Dendritic cell treated with granulocyte-macrophage colony-stimulating factor and Interleukin-4, amounts not matched to agents 40 ng/mL and 50 ng/mL, for 4 days (primary cell): ENCODE measurements around the gene CPEB2.

ENCODE experiments used
- H3K27ac Mint-ChIP-seq: one replicate; pipeline ENCODE4 v1.8.0; 2022; ENCODE audit warnings: mild to moderate bottlenecking, mixed read lengths
- H3K27me3 Mint-ChIP-seq: one replicate; pipeline ENCODE4 v1.8.0; 2022; ENCODE audit warnings: mild to moderate bottlenecking, mixed read lengths
- H3K36me3 Mint-ChIP-seq: one replicate; pipeline ENCODE4 v1.8.0; 2022; ENCODE audit warnings: low read depth, mixed read lengths
- H3K4me1 Mint-ChIP-seq: one replicate; pipeline ENCODE4 v1.8.0; 2022; ENCODE audit warnings: low read depth, mixed read lengths
- H3K4me3 Mint-ChIP-seq: one replicate; pipeline ENCODE4 v1.8.0; 2022; ENCODE audit warnings: mild to moderate bottlenecking, moderate library complexity, mixed read lengths
- H3K9me3 Mint-ChIP-seq: one replicate; pipeline ENCODE4 v1.8.0; 2022; ENCODE audit warnings: mixed read lengths
- intact Hi-C: fragments of 100-400 bp; cut with micrococcal nuclease; formaldehyde crosslinking; loops from one replicate; pipeline ENCODE4 v1.15.0; 2022

Gene CPEB2

GRCh38 chr4:15088394-15089035 lies 86.2 kb downstream of the CPEB2 start:
- Mint-ChIP-seq H3K4me1 (no peaks in the 10 kb centered on the region), H3K36me3 (no peaks in the 10 kb centered on the region), H3K27me3 (peaks cover 3% of the 10 kb centered on the region), H3K27ac (no peak overlapping the region), H3K9me3 (no peaks in the 10 kb centered on the region), H3K4me3 (no peak overlapping the region)
- intact Hi-C loops, result no loop called here

- intact Hi-C loops, result no loop called here
- H3K27ac Mint-ChIP-seq, result no peak overlapping the region
- H3K36me3 Mint-ChIP-seq, result no peaks in the 10 kb centered on the region
- no peaks in the 10 kb centered on the region for H3K4me1 Mint-ChIP-seq
- no peak overlapping the region for H3K4me3 Mint-ChIP-seq
- no peaks in the 10 kb centered on the region for H3K9me3 Mint-ChIP-seq
- H3K27me3 Mint-ChIP-seq, result peaks cover 3% of the 10 kb centered on the region
Observed at GRCh38 chr4:15089979-15090378, 87.7 kb downstream of the CPEB2 start.

- H3K4me3 Mint-ChIP-seq, result no peak overlapping the region
- H3K36me3 Mint-ChIP-seq, result no peaks in the 10 kb centered on the region
- intact Hi-C loops, result no loop called here
- H3K4me1 Mint-ChIP-seq, result no peaks in the 10 kb centered on the region
- H3K27ac Mint-ChIP-seq, result no peak overlapping the region
- peaks cover 25% of the 10 kb centered on the region for H3K9me3 Mint-ChIP-seq
- H3K27me3 Mint-ChIP-seq, result peaks cover 2% of the 10 kb centered on the region
Observed at GRCh38 chr4:15100380-15100779, 98.1 kb downstream of the CPEB2 start.

- peaks cover 2% of the 10 kb centered on the region for H3K27me3 Mint-ChIP-seq
- H3K9me3 Mint-ChIP-seq, result peaks cover 25% of the 10 kb centered on the region
- intact Hi-C loops, result no loop called here
- no peaks in the 10 kb centered on the region for H3K36me3 Mint-ChIP-seq
- no peak overlapping the region for H3K4me3 Mint-ChIP-seq
- H3K4me1 Mint-ChIP-seq, result no peaks in the 10 kb centered on the region
- H3K27ac Mint-ChIP-seq, result no peak overlapping the region
Observed at GRCh38 chr4:15100994-15101695, 98.9 kb downstream of the CPEB2 start.

GRCh38 chr4:15104825-15105224 lies 102.5 kb downstream of the CPEB2 start:
- no peaks in the 10 kb centered on the region for H3K36me3 Mint-ChIP-seq
- peaks cover 2% of the 10 kb centered on the region for H3K27me3 Mint-ChIP-seq
- no peak overlapping the region for H3K27ac Mint-ChIP-seq
- no peaks in the 10 kb centered on the region for H3K4me1 Mint-ChIP-seq
- peaks cover 12% of the 10 kb centered on the region for H3K9me3 Mint-ChIP-seq
- no peak overlapping the region for H3K4me3 Mint-ChIP-seq
- intact Hi-C loops, result no loop called here

GRCh38 chr4:15106399-15106798 lies 104.1 kb downstream of the CPEB2 start:
- Mint-ChIP-seq H3K4me3 (no peak overlapping the region), H3K9me3 (peaks cover 12% of the 10 kb centered on the region), H3K27me3 (peaks cover 2% of the 10 kb centered on the region), H3K36me3 (no peaks in the 10 kb centered on the region), H3K27ac (no peak overlapping the region), H3K4me1 (no peaks in the 10 kb centered on the region)
- intact Hi-C loops, result no loop called here

GRCh38 chr4:15109600-15109999 lies 107.3 kb downstream of the CPEB2 start:
- Mint-ChIP-seq H3K4me1 (no peaks in the 10 kb centered on the region), H3K27me3 (no peaks in the 10 kb centered on the region), H3K9me3 (no peaks in the 10 kb centered on the region), H3K27ac (no peak overlapping the region), H3K36me3 (no peaks in the 10 kb centered on the region), H3K4me3 (no peak overlapping the region)
- intact Hi-C loops, result no loop called here

GRCh38 chr4:15110120-15110571 lies 107.9 kb downstream of the CPEB2 start:
- Mint-ChIP-seq H3K9me3 (no peaks in the 10 kb centered on the region), H3K27me3 (no peaks in the 10 kb centered on the region), H3K4me1 (no peaks in the 10 kb centered on the region), H3K4me3 (no peak overlapping the region), H3K36me3 (no peaks in the 10 kb centered on the region), H3K27ac (no peak overlapping the region)
- intact Hi-C loops, result no loop called here

GRCh38 chr4:15116509-15117079 lies 114.3 kb downstream of the CPEB2 start:
- no peak overlapping the region for H3K27ac Mint-ChIP-seq
- no peaks in the 10 kb centered on the region for H3K4me1 Mint-ChIP-seq
- intact Hi-C loops, result no loop called here
- H3K9me3 Mint-ChIP-seq, result peaks cover 18% of the 10 kb centered on the region
- H3K4me3 Mint-ChIP-seq, result no peak overlapping the region
- no peaks in the 10 kb centered on the region for H3K27me3 Mint-ChIP-seq
- no peaks in the 10 kb centered on the region for H3K36me3 Mint-ChIP-seq

- intact Hi-C loops, result no loop called here
- H3K27ac Mint-ChIP-seq, result no peak overlapping the region
- peaks cover 24% of the 10 kb centered on the region for H3K9me3 Mint-ChIP-seq
- H3K27me3 Mint-ChIP-seq, result no peaks in the 10 kb centered on the region
- no peaks in the 10 kb centered on the region for H3K4me1 Mint-ChIP-seq
- H3K4me3 Mint-ChIP-seq, result no peak overlapping the region
- no peaks in the 10 kb centered on the region for H3K36me3 Mint-ChIP-seq
Observed at GRCh38 chr4:15117270-15117946, 115.1 kb downstream of the CPEB2 start.

- Mint-ChIP-seq H3K27me3 (no peaks in the 10 kb centered on the region), H3K4me1 (no peaks in the 10 kb centered on the region), H3K27ac (no peak overlapping the region), H3K36me3 (no peaks in the 10 kb centered on the region), H3K9me3 (peaks cover 24% of the 10 kb centered on the region), H3K4me3 (no peak overlapping the region)
- intact Hi-C loops, result no loop called here
Observed at GRCh38 chr4:15118292-15118691, 116.0 kb downstream of the CPEB2 start.
